Activated CD8-positive, alpha-beta memory T cell treated with anti-CD3 and anti-CD28 coated beads, Interleukin-2, amount 50 U/mL, for 24 hours (primary cell): ENCODE data around the gene SETX.

Source experiments
- DNase-seq: peaks from one replicate; pipeline ENCODE4 v3.0.0-alpha.2; 2020; ENCODE audit errors: extremely low read depth

SETX gene

DNA sequence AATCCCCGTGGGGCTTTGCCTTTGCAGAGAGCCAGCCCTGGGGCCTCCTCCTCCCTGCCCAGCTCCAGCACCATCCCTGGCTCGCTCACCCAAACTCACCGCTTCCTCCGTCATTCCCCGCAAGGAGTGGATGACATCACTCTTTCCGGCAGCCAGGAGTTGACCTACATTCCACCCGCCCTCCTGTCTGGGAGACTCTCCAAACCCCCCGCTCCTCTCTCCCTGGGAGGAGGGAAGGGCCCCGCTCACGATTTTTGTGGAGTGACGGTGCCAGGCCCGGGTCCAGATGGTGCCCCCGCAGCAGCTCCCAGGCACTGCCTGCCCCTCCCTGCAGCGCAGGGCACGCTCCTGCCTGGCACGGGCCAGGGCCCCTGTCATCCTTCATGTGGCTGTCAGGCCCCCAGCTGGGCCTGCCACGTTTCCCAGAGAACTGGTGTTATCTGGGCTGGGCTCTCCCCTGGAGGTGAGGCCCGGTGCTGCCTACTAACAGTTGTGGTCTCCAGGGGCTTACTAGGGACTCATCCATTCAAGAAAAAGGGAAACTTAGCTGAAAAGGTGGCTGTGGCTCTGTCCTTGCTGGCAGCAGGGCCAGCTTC is 140.7 kb downstream of the SETX start:
- DNase-seq, result no peak

- no peak for DNase-seq
Measured at GRCh38 chr9:132211570-132211969, 143.2 kb downstream of the SETX start.
